ENCODE data around the gene TJP2. TPM values are rescaled to one million over a fixed set of nuclear protein-coding genes. Genes with fewer than 3 reads are reported as not detected.

Gene TJP2
- 84.1 and 152 TPM in 2 replicates for total RNA-seq

GRCh38 chr9:69173891-69174615, at the start of gene TJP2:
TJP2 (plus strand) TSS chr9:69174277; CDS start chr9:69174373, 96 bp downstream.

Other genes starting within 250 kb of the TJP2 start
- not detected in 2 replicates for gene PRKACG, start 160.2 kb upstream of the TJP2 start, total RNA-seq
- gene FXN, start 138.5 kb upstream of the TJP2 start, total RNA-seq: 2.1 and 8.1 TPM in 2 replicates
- gene ENTREP1, start 150.9 kb downstream of the TJP2 start, total RNA-seq: 0.68 and 1.4 TPM in 2 replicates